SU-DHL-6 (cell line): ENCODE results near the gene XPO6.

Experiments
- H2AFZ ChIP-seq: fragments of 200-600 bp; sonication (generic); 2 replicates; pipeline ENCODE4 v1.6.1; 2014; ENCODE audit warnings: low read depth, mild to moderate bottlenecking, moderate library complexity, mixed read lengths, antibody characterized with exemption, low read length; ENCODE audit not compliant: severe bottlenecking
- H3F3A ChIP-seq: fragments of 200-600 bp; shearing (Covaris generic); 2 replicates; pipeline ENCODE4 v1.6.0; 2016; ENCODE audit warnings: antibody characterized with exemption, mild to moderate bottlenecking; ENCODE audit not compliant: insufficient read depth
- H3K27ac ChIP-seq: fragments of 200-600 bp; sonication (generic); 2 replicates; pipeline ENCODE4 v1.5.1; 2016; ENCODE audit warnings: low read depth, mild to moderate bottlenecking, low read length, moderate library complexity, mixed read lengths
- H3K27me3 ChIP-seq: fragments of 200-600 bp; sonication (generic), shearing (Covaris generic); 2 replicates; pipeline ENCODE4 v1.6.0; 2014; ENCODE audit warnings: mild to moderate bottlenecking, low read length
- H3K36me3 ChIP-seq: fragments of 200-600 bp; sonication (generic); 2 replicates; pipeline ENCODE4 v1.6.1; 2014; ENCODE audit warnings: mild to moderate bottlenecking, low read length, mixed read lengths
- H3K4me2 ChIP-seq: fragments of 300-600, 200-600 bp; shearing (Covaris generic), sonication (generic); 2 replicates; pipeline ENCODE4 v1.6.0; 2014; ENCODE audit warnings: low read length, low read depth, mild to moderate bottlenecking; ENCODE audit not compliant: poor library complexity, severe bottlenecking
- H3K4me3 ChIP-seq: fragments of 200-600 bp; sonication (generic); 2 replicates; pipeline ENCODE4 v1.5.1; 2014; ENCODE audit warnings: antibody characterized with exemption, low read length, mild to moderate bottlenecking, mixed read lengths; ENCODE audit not compliant: insufficient read depth, poor library complexity, severe bottlenecking
- H3K79me2 ChIP-seq: fragments of 200-600 bp; sonication (generic); 2 replicates; pipeline ENCODE4 v1.6.1; 2014; ENCODE audit warnings: mild to moderate bottlenecking, low read length, moderate library complexity; ENCODE audit not compliant: insufficient read depth
- H3K9ac ChIP-seq: fragments of 200-600 bp; sonication (generic); 2 replicates; pipeline ENCODE4 v1.7.0; 2014; ENCODE audit warnings: mild to moderate bottlenecking, low read length
- H3K9me2 ChIP-seq: fragments of 200-600 bp; sonication (generic); replicated peaks from 2 replicates; pipeline ENCODE4 v1.6.1; 2014; ENCODE audit warnings: low read length; ENCODE audit not compliant: insufficient read depth
- H3K9me3 ChIP-seq: fragments of 200-600 bp; sonication (generic); 2 replicates; pipeline ENCODE4 v1.6.1; 2014; ENCODE audit warnings: low read length, mixed read lengths; ENCODE audit not compliant: insufficient read depth
- H4K20me1 ChIP-seq: fragments of 200-600 bp; sonication (generic); 2 replicates; pipeline ENCODE4 v1.6.1; 2014; ENCODE audit warnings: low read depth, mild to moderate bottlenecking, antibody characterized with exemption, low read length, moderate library complexity, mixed read lengths
- EZH2phosphoT487 ChIP-seq: fragments of 200-600 bp; sonication (generic), shearing (Covaris generic); conservative IDR thresholded peaks from 2 replicates; pipeline ENCODE4 v1.6.1; 2018; ENCODE audit warnings: mild to moderate bottlenecking, antibody characterized with exemption, low read length, moderate library complexity, mixed read lengths
- TF ChIP-seq, protein P1 (sequence below): fragments of 200-600 bp; sonication (generic); IDR thresholded peaks from one replicate; pipeline ENCODE4 v1.5.1; 2017; ENCODE audit warnings: antibody characterized with exemption, mild to moderate bottlenecking, low read length, moderate library complexity; ENCODE audit not compliant: insufficient read depth, poor library complexity, severe bottlenecking

The XPO6 gene

DNA sequence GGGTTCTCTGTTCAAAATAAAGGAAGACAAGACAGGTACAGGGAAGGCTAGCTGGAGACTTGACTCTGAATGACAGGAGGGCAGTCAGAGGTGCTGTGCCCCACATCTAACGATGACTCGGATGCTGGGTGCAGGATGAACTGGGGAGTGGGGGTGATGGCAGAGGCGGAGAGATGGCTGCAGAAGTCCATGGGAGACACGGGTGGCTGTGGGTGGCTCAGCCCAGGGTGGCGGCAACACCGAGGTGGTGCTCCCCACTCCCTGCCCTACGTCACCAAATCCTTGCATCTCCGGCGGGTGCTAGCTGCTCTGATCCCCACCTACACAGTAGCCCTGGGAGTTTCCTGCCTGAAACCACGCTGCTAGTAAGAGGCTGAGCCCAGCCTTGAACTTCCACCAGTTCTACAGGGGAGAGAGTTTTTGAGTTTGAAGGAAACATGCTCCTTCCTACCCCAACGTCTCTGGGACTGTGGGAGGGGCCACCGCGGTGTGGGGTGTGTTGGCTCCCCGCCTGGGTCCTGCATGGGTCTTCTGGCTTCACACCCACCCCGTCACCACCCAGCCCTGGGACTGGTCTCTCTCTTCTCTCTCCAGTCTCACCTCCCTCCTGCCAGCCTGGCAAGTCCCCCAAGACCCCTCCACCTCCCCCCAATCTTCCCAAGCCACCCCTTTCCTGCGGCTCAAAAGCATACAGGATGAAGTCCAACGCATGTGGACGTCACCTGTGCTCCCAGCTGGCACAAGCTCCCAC is 152.8 kb downstream of the XPO6 start:
- H4K20me1 ChIP-seq = no peaks in the 10 kb centered on the region
- no peak overlapping the region for H3K4me2 ChIP-seq
- H3K27me3 ChIP-seq = no peaks in the 10 kb centered on the region
- no peaks in the 10 kb centered on the region for H3K9me3 ChIP-seq
- no peaks in the 10 kb centered on the region for H3K9me2 ChIP-seq
- TF ChIP-seq EZH2phosphoT487 = no peak
- TF ChIP-seq, protein P1, sequence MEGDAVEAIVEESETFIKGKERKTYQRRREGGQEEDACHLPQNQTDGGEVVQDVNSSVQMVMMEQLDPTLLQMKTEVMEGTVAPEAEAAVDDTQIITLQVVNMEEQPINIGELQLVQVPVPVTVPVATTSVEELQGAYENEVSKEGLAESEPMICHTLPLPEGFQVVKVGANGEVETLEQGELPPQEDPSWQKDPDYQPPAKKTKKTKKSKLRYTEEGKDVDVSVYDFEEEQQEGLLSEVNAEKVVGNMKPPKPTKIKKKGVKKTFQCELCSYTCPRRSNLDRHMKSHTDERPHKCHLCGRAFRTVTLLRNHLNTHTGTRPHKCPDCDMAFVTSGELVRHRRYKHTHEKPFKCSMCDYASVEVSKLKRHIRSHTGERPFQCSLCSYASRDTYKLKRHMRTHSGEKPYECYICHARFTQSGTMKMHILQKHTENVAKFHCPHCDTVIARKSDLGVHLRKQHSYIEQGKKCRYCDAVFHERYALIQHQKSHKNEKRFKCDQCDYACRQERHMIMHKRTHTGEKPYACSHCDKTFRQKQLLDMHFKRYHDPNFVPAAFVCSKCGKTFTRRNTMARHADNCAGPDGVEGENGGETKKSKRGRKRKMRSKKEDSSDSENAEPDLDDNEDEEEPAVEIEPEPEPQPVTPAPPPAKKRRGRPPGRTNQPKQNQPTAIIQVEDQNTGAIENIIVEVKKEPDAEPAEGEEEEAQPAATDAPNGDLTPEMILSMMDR = no peak
- H2AFZ ChIP-seq = no peak overlapping the region
- no peaks in the 10 kb centered on the region for H3K36me3 ChIP-seq
- H3K27ac ChIP-seq = no peak overlapping the region
- H3F3A ChIP-seq = no peaks in the 10 kb centered on the region
- H3K4me3 ChIP-seq = no peak overlapping the region
- H3K9ac ChIP-seq = no peak overlapping the region
- no peaks in the 10 kb centered on the region for H3K79me2 ChIP-seq

DNA sequence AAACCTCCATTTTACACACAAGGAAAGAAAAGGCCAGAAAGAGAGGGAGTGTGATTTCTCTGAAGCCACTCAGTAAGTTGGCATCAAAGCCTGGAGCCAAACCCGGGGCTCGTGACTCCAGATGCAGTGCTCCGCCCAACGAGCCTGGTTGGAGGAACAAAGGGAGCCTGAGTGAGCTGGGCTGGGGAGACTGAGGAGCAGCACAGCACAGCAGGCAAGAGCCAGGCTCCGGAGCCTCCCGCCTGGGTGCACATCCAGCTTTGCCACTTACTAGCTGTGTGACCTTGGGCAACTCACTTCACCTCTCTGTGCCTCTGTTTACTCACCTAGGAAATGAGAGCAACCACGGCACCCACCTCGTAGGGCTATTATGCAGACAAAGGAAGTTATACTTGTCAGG is 153.8 kb downstream of the XPO6 start:
- TF ChIP-seq, protein P1 = no peak
- TF ChIP-seq EZH2phosphoT487 = no peak
- H3K79me2 ChIP-seq = no peaks in the 10 kb centered on the region
- H3K27me3 ChIP-seq = no peaks in the 10 kb centered on the region
- H3F3A ChIP-seq = no peaks in the 10 kb centered on the region
- H3K36me3 ChIP-seq = no peaks in the 10 kb centered on the region
- no peak overlapping the region for H2AFZ ChIP-seq
- no peaks in the 10 kb centered on the region for H3K9me2 ChIP-seq
- H3K9me3 ChIP-seq = no peaks in the 10 kb centered on the region
- no peak overlapping the region for H3K9ac ChIP-seq
- H3K27ac ChIP-seq = no peak overlapping the region
- H4K20me1 ChIP-seq = no peaks in the 10 kb centered on the region
- H3K4me2 ChIP-seq = no peak overlapping the region
- H3K4me3 ChIP-seq = no peak overlapping the region

DNA sequence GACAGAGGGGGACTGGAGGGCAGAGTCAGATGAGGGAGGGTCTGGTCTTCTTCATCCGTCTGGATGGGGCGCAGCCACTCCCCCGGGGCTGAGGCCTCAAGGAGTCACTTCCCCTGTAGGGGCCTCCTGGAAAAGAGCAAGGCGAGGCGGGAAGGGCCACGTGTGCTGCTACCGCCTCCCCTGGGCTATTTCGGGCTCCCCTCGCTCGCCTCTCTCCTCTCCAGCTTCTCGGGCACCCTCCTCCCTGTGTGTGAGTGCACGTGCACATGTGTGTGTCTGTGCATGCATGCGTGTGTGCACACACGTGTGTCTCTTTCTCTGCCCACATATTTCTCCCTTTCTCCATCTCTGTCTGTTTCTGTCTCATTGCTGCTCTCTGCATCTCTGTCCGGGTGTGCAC is 158.3 kb downstream of the XPO6 start:
- H2AFZ ChIP-seq = no peak overlapping the region
- TF ChIP-seq EZH2phosphoT487 = no peak
- no peaks in the 10 kb centered on the region for H3K9me3 ChIP-seq
- no peak overlapping the region for H3K9ac ChIP-seq
- no peak overlapping the region for H3K4me3 ChIP-seq
- H3K9me2 ChIP-seq = no peaks in the 10 kb centered on the region
- H3K4me2 ChIP-seq = no peak overlapping the region
- no peak overlapping the region for H3K27ac ChIP-seq
- no peaks in the 10 kb centered on the region for H3K36me3 ChIP-seq
- no peaks in the 10 kb centered on the region for H3K27me3 ChIP-seq
- no peaks in the 10 kb centered on the region for H3K79me2 ChIP-seq
- H3F3A ChIP-seq = no peaks in the 10 kb centered on the region
- no peaks in the 10 kb centered on the region for H4K20me1 ChIP-seq
